AG09319 (cell line): ENCODE measurements around the gene SLC25A27.

Experiments
- DNase-seq: peaks from one replicate; pipeline ENCODE4 v3.0.0-alpha.2; 2010; ENCODE audit warnings: low read depth; ENCODE audit errors: extremely low read depth
- CTCF ChIP-seq: IDR thresholded peaks from 2 replicates; pipeline ENCODE4 v1.5.1; 2011; ENCODE audit warnings: low read depth, mild to moderate bottlenecking, inconsistent platforms, low read length, moderate library complexity

SLC25A27 gene

GRCh38 chr6:46711491-46711890 lies 58.7 kb downstream of the SLC25A27 start:
- no peak for TF ChIP-seq CTCF
- DNase-seq, result no peak

GRCh38 chr6:46715141-46715540 lies 62.4 kb downstream of the SLC25A27 start:
- no peak for DNase-seq
- TF ChIP-seq CTCF, result no peak

GRCh38 chr6:46719099-46719498 lies 66.3 kb downstream of the SLC25A27 start:
- no peak for DNase-seq
- no peak for TF ChIP-seq CTCF

- DNase-seq, result no peak
- no peak for TF ChIP-seq CTCF
Measured at GRCh38 chr6:46720401-46720800, 67.6 kb downstream of the SLC25A27 start.
